Esophagus squamous epithelium (tissue), 4 donors: ENCODE data around the gene CRYBG1.

ENCODE experiments used
- POLR2A ChIP-seq, 4 donors: fragments of 450-650 bp; IDR thresholded peaks; one replicate each; pipeline ENCODE4 v1.6.1; 2017; ENCODE audit warnings: antibody characterized with exemption in 4 of 4, mild to moderate bottlenecking in 4 of 4, moderate library complexity in 3 of 4
- TF ChIP-seq, protein P1 (sequence below), 6 experiments: fragments of 450-650 bp in 4 of 6; fragments of 200-600 bp in 2 of 6; sonication (generic) in 2 of 6; IDR thresholded peaks; one replicate each; pipeline ENCODE4 v1.5.1; 2016 to 2019; ENCODE audit warnings: antibody characterized with exemption in 6 of 6, mild to moderate bottlenecking in 4 of 6, moderate library complexity in 4 of 6

DNA sequence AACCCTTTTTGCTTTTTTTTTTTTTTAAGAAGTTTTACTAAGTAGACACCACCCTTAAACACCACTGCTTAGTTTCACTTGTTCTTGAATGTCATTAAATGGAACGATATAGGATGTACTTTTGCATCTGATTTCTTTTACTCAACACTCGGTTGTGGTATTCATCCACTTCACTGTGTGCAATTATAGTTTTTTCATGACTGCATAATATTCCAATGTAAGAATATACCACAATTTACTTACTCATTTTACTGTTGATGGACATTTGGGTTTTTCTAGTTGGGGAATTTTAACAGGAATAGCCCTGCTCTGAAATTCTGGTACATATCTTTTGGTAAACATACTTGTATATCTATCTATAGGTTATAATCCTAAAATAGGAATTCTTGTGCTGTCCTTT is 238.9 kb downstream of the CRYBG1 start:
- TF ChIP-seq POLR2A (IDR thresholded peaks at IDR 0.05), result no peak
- TF ChIP-seq, protein P1, sequence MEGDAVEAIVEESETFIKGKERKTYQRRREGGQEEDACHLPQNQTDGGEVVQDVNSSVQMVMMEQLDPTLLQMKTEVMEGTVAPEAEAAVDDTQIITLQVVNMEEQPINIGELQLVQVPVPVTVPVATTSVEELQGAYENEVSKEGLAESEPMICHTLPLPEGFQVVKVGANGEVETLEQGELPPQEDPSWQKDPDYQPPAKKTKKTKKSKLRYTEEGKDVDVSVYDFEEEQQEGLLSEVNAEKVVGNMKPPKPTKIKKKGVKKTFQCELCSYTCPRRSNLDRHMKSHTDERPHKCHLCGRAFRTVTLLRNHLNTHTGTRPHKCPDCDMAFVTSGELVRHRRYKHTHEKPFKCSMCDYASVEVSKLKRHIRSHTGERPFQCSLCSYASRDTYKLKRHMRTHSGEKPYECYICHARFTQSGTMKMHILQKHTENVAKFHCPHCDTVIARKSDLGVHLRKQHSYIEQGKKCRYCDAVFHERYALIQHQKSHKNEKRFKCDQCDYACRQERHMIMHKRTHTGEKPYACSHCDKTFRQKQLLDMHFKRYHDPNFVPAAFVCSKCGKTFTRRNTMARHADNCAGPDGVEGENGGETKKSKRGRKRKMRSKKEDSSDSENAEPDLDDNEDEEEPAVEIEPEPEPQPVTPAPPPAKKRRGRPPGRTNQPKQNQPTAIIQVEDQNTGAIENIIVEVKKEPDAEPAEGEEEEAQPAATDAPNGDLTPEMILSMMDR (IDR thresholded peaks at IDR 0.05), result no peak
